Retina (tissue), 1 donor: ENCODE results near the gene SCGB1D4.
"Not testable (repeated sequence)": the region's sequence is repeated elsewhere in the genome, so short reads cannot be mapped to it uniquely, and the experiment has no call there.

Experiments used
- DNase-seq: peaks from one replicate; pipeline ENCODE4 v3.0.0-alpha.2; 2016

The SCGB1D4 gene

GRCh38 chr11:62298975-62299374, at the start of gene SCGB1D4:
Gene SCGB1D4 (minus strand): TSS chr11:62299075. CDS start chr11:62299010, 65 bp downstream.
- DNase-seq, result no peak

GRCh38 chr11:62345861-62346260, 47.0 kb upstream of the SCGB1D4 start:
- no peak for DNase-seq

GRCh38 chr11:62344210-62344609, 45.3 kb upstream of the SCGB1D4 start:
- DNase-seq, result no peak

GRCh38 chr11:62343646-62344190, 44.8 kb upstream of the SCGB1D4 start:
- not testable (repeated sequence) for DNase-seq

GRCh38 chr11:62341588-62341987, 42.7 kb upstream of the SCGB1D4 start:
- no peak for DNase-seq

- peak; percentile 40 for DNase-seq
Measured at GRCh38 chr11:62340269-62340901, 41.5 kb upstream of the SCGB1D4 start.

GRCh38 chr11:62338218-62338617, 39.3 kb upstream of the SCGB1D4 start:
- DNase-seq, result no peak

- DNase-seq, result peak; percentile 94
Measured at GRCh38 chr11:62337303-62338181, 38.7 kb upstream of the SCGB1D4 start, which contains the start of gene ASRGL1. Gene ASRGL1 (plus strand): TSS chr11:62337448. CDS start chr11:62337978, 530 bp downstream.

GRCh38 chr11:62336949-62337302, 38.1 kb upstream of the SCGB1D4 start:
- DNase-seq, result not testable (repeated sequence)

- no peak for DNase-seq
Measured at GRCh38 chr11:62333768-62334167, 34.9 kb upstream of the SCGB1D4 start.

- DNase-seq, result not testable (repeated sequence)
Measured at GRCh38 chr11:62331264-62331663, 32.4 kb upstream of the SCGB1D4 start.

- DNase-seq, result not testable (repeated sequence)
Measured at GRCh38 chr11:62327541-62327940, 28.7 kb upstream of the SCGB1D4 start.

GRCh38 chr11:62326719-62327118, 27.8 kb upstream of the SCGB1D4 start:
- DNase-seq, result not testable (repeated sequence)

- not testable (repeated sequence) for DNase-seq
Measured at GRCh38 chr11:62325781-62326180, 26.9 kb upstream of the SCGB1D4 start.

- peak; percentile 10 for DNase-seq
Measured at GRCh38 chr11:62324731-62325556, 26.1 kb upstream of the SCGB1D4 start.

GRCh38 chr11:62322524-62322923, 23.6 kb upstream of the SCGB1D4 start:
- no peak for DNase-seq

- no peak for DNase-seq
Measured at GRCh38 chr11:62315431-62315830, 16.6 kb upstream of the SCGB1D4 start.

GRCh38 chr11:62309991-62310390, 11.1 kb upstream of the SCGB1D4 start:
- no peak for DNase-seq

- DNase-seq, result no peak
Measured at GRCh38 chr11:62307950-62308349, 9.1 kb upstream of the SCGB1D4 start.

- no peak for DNase-seq
Measured at GRCh38 chr11:62306227-62306626, 7.4 kb upstream of the SCGB1D4 start.

GRCh38 chr11:62295504-62295903, 3.4 kb downstream of the SCGB1D4 start:
- DNase-seq, result no peak

GRCh38 chr11:62280452-62280851, 18.4 kb downstream of the SCGB1D4 start:
- no peak for DNase-seq

GRCh38 chr11:62273789-62274275, 25.0 kb downstream of the SCGB1D4 start:
- no peak for DNase-seq
